GM18873 (cell line): ENCODE measurements around the gene TNK1.
"Not testable (repeated sequence)": the region's sequence is repeated elsewhere in the genome, so short reads cannot be mapped to it uniquely, and the experiment has no call there.

ENCODE experiments used
- ATAC-seq: cut with Tn5 transposase; IDR thresholded peaks from one replicate; pipeline ENCODE4 v1.9.1; 2021; ENCODE audit warnings: mild to moderate bottlenecking, moderate library complexity, moderate number of reproducible peaks; ENCODE audit not compliant: unreplicated experiment, low FRiP score

Gene TNK1

DNA sequence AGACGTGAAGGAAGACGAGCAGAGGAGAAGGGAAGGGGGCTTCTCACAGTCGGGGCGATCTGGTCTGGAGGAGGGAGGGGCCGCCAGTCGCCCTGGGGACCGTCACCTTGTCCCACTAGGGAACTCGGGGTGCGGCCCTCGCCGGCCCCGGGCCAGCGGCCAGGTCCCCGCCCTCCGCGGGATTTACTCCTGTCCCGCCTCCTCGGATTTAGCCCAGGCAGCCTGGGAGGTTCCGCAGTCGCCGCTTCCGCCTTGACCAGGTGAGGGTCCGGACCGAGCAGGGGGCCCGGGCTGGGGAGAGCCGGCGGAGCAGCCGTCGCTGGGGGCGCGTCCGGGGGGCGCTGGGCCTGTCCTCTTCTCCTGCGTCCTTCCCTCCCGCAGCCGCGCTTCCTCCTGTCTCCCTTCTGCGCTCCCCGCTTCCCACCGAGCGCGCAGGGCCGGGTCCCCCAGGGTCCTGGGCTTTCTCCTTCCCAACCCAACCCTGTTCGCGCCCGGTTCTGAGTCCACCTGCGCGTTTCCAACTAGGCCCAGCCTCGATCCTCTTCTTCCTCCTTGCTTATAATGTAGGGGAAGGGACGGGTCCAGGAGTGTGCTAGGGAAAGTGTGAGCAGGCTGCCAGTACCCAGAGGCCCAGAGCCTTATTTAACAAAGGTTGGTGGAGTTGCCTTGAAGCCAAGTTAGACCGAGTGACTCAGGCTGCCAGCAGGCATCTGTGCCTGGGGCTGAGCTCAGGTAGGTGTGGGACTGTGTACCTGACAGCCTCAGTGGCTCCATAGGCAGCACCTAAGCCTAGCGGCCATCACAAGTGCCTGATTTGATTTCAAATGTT lies at the start of gene TNK1:
Gene TNK1, plus strand, starts transcription at position 235 of the 829 bp plus-strand sequence. CDS start 1,838 bp downstream, outside the sequence.
- ATAC-seq: no peak

- no peak for ATAC-seq
These were observed 48.8 kb upstream of the TNK1 start for GRCh38 chr17:7332111-7332510.

- ATAC-seq: not testable (repeated sequence)
These were observed 48.3 kb upstream of the TNK1 start for GRCh38 chr17:7332600-7333069.

- ATAC-seq: no peak
These were observed 45.9 kb upstream of the TNK1 start for GRCh38 chr17:7334938-7335538.

- not testable (repeated sequence) for ATAC-seq
These were observed 45.1 kb upstream of the TNK1 start for GRCh38 chr17:7335765-7336164.

DNA sequence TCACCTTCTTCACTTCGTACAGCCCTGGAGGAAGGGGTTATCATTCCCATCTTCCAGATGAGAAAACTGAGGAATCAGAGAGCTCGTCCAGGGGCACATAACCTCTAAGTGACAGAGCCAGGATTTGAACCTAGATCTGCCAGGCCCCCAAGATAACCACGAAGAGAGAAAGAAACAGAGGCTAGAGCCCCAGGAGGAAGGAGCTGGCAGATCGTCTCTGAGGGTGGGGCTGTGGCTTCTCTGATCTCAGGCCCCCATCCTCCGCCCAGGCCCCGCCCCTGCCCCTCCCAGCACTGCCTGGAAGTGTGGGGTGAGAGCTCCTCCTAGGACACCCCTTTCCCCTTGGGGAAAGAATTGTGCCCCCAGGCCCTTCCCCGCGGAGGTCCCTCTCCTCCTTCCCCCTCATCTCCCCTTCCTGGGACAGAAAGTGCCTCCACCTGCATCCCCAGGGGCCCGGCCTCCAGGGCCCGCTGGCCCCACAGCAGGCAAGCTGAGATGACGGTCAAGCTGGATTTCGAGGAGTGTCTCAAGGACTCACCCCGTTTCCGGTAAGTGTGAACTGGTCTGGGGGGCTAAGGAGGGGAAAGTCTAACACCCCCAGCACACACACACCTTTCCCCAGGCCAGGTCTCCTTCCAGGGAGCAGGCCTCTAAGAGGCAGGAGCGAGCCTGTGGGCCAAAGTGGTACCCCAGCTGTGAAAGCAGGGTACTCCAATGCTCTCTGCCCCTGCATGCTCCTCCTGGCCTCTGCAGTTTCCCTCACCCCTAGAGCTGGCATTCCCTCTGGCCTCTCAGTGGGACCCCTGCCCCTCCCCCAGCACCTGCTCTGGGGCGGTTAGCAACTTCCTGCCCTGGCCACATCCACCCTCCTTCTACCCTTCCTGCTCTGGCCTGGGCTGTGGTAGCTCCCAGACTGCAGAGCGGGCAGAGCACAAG lies 44.4 kb upstream of the TNK1 start, which contains the start of gene ACAP1:
Gene ACAP1, plus strand, starts transcription at position 290 of the 936 bp plus-strand sequence. Its CDS starts 206 bp downstream, at position 496.
- no peak for ATAC-seq

- not testable (repeated sequence) for ATAC-seq
These were observed 43.3 kb upstream of the TNK1 start for GRCh38 chr17:7337600-7337999.

- ATAC-seq: no peak
These were observed 40.7 kb upstream of the TNK1 start for GRCh38 chr17:7340179-7340578.

GRCh38 chr17:7341842-7342241 lies 39.0 kb upstream of the TNK1 start:
- no peak for ATAC-seq

- no peak for ATAC-seq
These were observed 37.6 kb upstream of the TNK1 start for GRCh38 chr17:7343250-7343649.

- no peak for ATAC-seq
These were observed 33.9 kb upstream of the TNK1 start for GRCh38 chr17:7346761-7347614.

- no peak for ATAC-seq
These were observed 33.0 kb upstream of the TNK1 start for GRCh38 chr17:7347630-7348477.

DNA sequence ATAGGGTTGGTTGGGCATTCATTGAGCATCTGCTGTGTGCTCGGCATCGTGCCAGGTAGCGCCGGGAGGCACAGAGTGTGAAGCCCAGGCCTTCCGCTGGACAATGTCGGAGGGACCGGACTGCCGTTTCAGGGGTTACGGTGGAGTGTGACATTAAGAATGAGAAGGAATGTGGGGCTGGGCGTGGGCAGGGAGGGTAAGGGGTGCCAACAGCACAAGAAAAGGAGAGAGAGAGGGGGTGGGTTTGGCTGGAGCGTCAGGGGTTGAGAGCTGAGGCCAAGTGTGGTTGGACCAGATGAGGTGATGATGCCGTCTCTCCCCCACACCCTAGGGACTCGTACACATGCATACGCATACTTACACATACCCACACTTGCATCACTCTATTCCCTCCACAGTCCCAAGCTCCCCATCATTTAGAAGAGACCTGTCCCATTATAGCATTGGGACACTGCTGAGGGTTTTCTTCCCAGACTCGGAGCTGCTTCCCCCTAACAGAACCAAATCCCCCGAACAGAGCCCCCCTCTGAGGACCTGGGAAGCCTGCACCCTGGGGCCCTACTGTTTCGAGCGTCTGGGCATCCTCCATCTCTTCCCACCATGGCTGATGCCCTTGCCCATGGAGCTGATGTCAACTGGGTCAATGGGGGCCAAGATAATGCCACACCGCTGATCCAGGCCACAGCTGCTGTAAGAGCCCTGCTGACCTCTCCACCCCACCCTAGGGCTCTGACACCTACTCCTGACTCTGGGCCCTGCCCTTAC lies 32.2 kb upstream of the TNK1 start:
- ATAC-seq: no peak

DNA sequence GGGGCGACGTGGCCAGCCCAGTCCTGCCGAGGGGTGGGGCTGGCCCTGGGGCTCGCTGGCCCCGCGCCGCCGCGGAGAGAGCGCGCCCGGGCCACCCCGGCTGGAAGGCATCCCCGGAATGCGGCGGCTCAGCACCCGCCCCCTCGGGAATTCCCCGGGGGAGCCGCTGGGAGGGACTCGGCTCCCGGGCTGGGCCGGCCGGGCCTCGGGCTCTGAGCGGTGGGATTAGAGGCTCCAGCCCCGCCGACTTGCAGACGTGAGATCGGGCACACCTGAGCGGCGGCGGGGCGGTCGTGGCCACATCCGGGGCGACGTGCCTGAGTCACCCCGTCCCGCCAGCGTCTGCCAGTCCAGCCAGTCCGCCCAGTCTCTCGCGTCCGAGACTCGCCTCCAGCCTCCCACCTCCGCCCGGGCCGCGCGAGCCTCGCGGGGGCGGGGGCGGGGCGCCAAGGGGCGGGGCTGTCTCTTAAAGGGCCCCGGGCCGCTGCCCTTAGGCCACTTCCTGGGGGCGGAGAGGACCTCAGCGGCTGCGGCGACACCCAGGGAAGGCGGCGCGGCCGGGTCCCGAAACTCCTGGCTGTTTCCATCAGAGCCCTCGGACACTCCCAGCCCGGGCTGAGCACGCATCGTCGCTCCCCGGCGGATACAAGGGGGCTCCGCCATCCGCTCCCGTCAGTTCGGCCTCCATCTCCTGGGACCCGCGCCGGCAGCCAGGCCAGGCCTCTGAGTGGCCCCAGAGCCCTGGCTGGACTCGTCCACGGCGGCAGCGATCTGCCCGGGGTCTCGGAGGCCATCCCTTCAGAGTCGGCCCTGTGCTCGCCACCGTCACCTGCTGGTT lies 29.0 kb upstream of the TNK1 start, which contains the start of gene KCTD11:
Gene KCTD11, plus strand, starts transcription at position 498 of the 838 bp plus-strand sequence.
- peak; percentile 50 for ATAC-seq

DNA sequence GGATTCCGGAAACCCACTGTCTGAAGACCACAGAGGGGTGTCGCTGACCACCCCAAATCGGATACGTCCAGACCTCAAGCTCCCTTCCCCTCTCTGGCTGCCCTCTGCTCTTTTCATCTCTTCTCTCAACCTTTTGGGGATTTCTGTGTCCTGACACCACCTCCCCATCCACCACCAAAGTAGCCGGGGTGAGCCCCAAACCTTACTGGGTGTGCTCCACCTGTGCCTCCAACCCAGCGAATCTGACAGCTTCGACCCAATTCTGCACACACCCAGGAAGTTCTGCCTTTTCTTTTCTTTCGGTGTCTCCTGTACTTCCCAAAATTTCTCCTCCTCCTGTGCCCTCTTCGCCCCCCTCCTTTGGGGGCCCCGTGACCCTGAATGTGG lies 28.4 kb upstream of the TNK1 start:
- no peak for ATAC-seq

- ATAC-seq: no peak
These were observed 27.8 kb upstream of the TNK1 start for GRCh38 chr17:7352910-7353635.
